ENCODE measurements around the gene SLC37A1. TPM values are rescaled to one million over a fixed set of nuclear protein-coding genes. Genes with fewer than 3 reads are reported as not detected.

Gene SLC37A1
- total RNA-seq, 1 experiment from 2014 or later = 15.0 TPM

DNA sequence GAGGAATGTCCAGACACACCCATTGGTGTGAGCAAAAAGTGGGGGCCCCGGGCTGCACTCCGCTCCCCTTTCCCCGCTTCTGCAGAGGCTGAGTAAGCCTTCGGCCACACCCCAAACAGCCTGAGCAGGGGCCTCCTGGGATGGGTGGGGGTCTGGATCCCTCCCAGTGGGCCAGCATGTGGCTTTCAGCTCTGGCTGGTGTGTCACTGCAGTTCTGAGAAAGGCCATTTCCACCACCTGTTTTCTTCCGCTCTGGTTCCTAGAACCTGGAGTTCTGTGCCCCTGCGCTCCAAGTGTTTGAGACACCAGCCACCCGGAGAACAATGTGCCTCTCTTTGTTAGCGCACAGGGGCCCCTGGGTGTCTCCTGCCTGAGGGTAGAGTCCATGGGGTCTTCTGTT is 30.9 kb downstream of the SLC37A1 start:
- H3K4me1 ChIP-seq (ENCODE audit: control insufficient read depth in 1 of 2, insufficient read depth in 2 of 2, low read length in 2 of 2) = no peaks in the 10 kb centered on the region
- H3K36me3 ChIP-seq (ENCODE audit: control insufficient read depth in 1 of 2, insufficient read depth in 2 of 2, low read length in 2 of 2) = no peaks in the 10 kb centered on the region; a peak in 1 of 4 replicates
- POLR2A ChIA-PET = no interaction called here
- no peaks in the 10 kb centered on the region for H3K9me2 ChIP-seq (ENCODE audit: insufficient read depth)
- CTCF ChIA-PET = no interaction called here
- no peak overlapping the region for H2AFZ ChIP-seq (ENCODE audit: low read depth, low read length, poor library complexity, severe bottlenecking)
- H3K27me3 ChIP-seq (ENCODE audit: insufficient read depth, low read length) = no peaks in the 10 kb centered on the region
- RAD21 ChIA-PET (ENCODE audit: low non-redundant PET in 1 of 2, low total read pairs in 2 of 2, uncharacterized antibody in 2 of 2, unreplicated experiment in 2 of 2) = no interaction called here
- no peaks in the 10 kb centered on the region for H3K9me3 ChIP-seq (ENCODE audit: control insufficient read depth in 1 of 2, insufficient read depth in 1 of 2, low read depth in 1 of 2, low read length in 2 of 2)
- H3K9ac ChIP-seq (ENCODE audit: low read length) = no peak overlapping the region
- H3K4me3 ChIP-seq (replicated peaks in 1 of 2; ENCODE audit: low read depth in 1 of 2, low read length in 2 of 2) = no peak overlapping the region
- no peak for ATAC-seq
- intact Hi-C loops (cut with micrococcal nuclease) = no loop called here
- no peaks in the 10 kb centered on the region for H3K79me2 ChIP-seq (ENCODE audit: insufficient read depth, low read length)
- no peak overlapping the region for H3K4me2 ChIP-seq (ENCODE audit: low read length)
- no peak for DNase-seq (ENCODE audit: low read depth, low spot score)
- H3K27ac ChIP-seq (ENCODE audit: low read depth, low read length) = no peak overlapping the region
- no peak for TF ChIP-seq ELF1 (IDR thresholded peaks at IDR 0.05; ENCODE audit: borderline replicate concordance, low read depth)
- TF ChIP-seq, protein P1, sequence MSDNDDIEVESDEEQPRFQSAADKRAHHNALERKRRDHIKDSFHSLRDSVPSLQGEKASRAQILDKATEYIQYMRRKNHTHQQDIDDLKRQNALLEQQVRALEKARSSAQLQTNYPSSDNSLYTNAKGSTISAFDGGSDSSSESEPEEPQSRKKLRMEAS (IDR thresholded peaks at IDR 0.05) = no peak
- no peak for TF ChIP-seq CEBPB (IDR thresholded peaks at IDR 0.05; ENCODE audit: low read depth)
- TF ChIP-seq YY1 (IDR thresholded peaks at IDR 0.05; ENCODE audit: extremely low read depth, insufficient replicate concordance, low read depth, low read length) = no peak
- no peak for TF ChIP-seq JUND (IDR thresholded peaks at IDR 0.05)
- TF ChIP-seq EZH2 (IDR thresholded peaks at IDR 0.05) = no peak
- no peaks in the 10 kb centered on the region for H4K20me1 ChIP-seq (ENCODE audit: insufficient read depth)
- BruUV-seq (replicated peaks) = no TSS peak

DNA sequence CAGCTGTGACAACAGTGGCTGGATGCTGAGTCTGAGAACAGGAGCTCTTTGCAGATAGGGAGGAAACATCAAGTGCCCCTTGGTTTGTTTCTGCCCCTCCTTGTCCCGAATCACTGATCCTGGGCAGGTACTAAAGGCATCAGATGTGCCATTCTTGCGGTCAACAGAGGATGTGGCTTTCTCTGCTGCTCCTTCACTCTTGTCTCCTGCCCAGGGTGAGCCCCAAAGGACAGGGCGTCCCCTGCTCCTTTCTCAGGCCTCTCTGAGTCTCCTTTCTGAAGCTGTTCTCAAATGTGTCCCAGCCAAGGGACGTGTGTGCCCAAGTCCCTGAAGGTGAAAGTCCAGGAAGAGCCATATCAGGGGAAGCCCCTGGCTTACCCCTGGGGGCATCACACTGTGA is 31.7 kb downstream of the SLC37A1 start:
- Histone ChIP-seq H3K36me3 (ENCODE audit: control insufficient read depth in 1 of 2, insufficient read depth in 2 of 2, low read length in 2 of 2) (no peaks in the 10 kb centered on the region; a peak in 1 of 4 replicates), H3K9ac (ENCODE audit: low read length) (no peak overlapping the region), H2AFZ (ENCODE audit: low read depth, low read length, poor library complexity, severe bottlenecking) (no peak overlapping the region), H3K27ac (ENCODE audit: low read depth, low read length) (no peak overlapping the region), H3K4me3 (replicated peaks in 1 of 2; ENCODE audit: low read depth in 1 of 2, low read length in 2 of 2) (no peak overlapping the region), H3K79me2 (ENCODE audit: insufficient read depth, low read length) (no peaks in the 10 kb centered on the region), H3K9me3 (ENCODE audit: control insufficient read depth in 1 of 2, insufficient read depth in 1 of 2, low read depth in 1 of 2, low read length in 2 of 2) (no peaks in the 10 kb centered on the region), H3K4me1 (ENCODE audit: control insufficient read depth in 1 of 2, insufficient read depth in 2 of 2, low read length in 2 of 2) (no peaks in the 10 kb centered on the region), H4K20me1 (ENCODE audit: insufficient read depth) (no peaks in the 10 kb centered on the region), H3K9me2 (ENCODE audit: insufficient read depth) (no peaks in the 10 kb centered on the region), H3K27me3 (ENCODE audit: insufficient read depth, low read length) (no peaks in the 10 kb centered on the region), H3K4me2 (ENCODE audit: low read length) (no peak overlapping the region)
- intact Hi-C loops (cut with micrococcal nuclease) = no loop called here
- DNase-seq (ENCODE audit: low read depth, low spot score) = no peak
- BruUV-seq (replicated peaks) = no TSS peak
- no peak for ATAC-seq
- ChIA-PET POLR2A (no interaction called here), RAD21 (ENCODE audit: low non-redundant PET in 1 of 2, low total read pairs in 2 of 2, uncharacterized antibody in 2 of 2, unreplicated experiment in 2 of 2) (no interaction called here), CTCF (no interaction called here)
- TF ChIP-seq CEBPB (IDR thresholded peaks at IDR 0.05; ENCODE audit: low read depth) (no peak), JUND (IDR thresholded peaks at IDR 0.05) (no peak), EZH2 (IDR thresholded peaks at IDR 0.05) (no peak), ZFX (IDR thresholded peaks at IDR 0.05) (no peak), SIN3A (IDR thresholded peaks at IDR 0.05; ENCODE audit: low read depth) (no peak), SP1 (IDR thresholded peaks at IDR 0.05; ENCODE audit: low read depth) (no peak), YY1 (IDR thresholded peaks at IDR 0.05; ENCODE audit: extremely low read depth, insufficient replicate concordance, low read depth, low read length) (no peak), POLR2AphosphoS5 (IDR thresholded peaks at IDR 0.05; ENCODE audit: low read depth, low read length) (no peak), FOSL1 (IDR thresholded peaks at IDR 0.05; ENCODE audit: low read depth) (no peak), CBX3 (IDR thresholded peaks at IDR 0.05; ENCODE audit: low read depth) (no peak), POLR2A (IDR thresholded peaks at IDR 0.05; ENCODE audit: borderline replicate concordance, extremely low read depth, insufficient read depth, insufficient read length) (no peak), EGR1 (IDR thresholded peaks at IDR 0.05; ENCODE audit: low read depth) (no peak)
- TF ChIP-seq, protein P2, sequence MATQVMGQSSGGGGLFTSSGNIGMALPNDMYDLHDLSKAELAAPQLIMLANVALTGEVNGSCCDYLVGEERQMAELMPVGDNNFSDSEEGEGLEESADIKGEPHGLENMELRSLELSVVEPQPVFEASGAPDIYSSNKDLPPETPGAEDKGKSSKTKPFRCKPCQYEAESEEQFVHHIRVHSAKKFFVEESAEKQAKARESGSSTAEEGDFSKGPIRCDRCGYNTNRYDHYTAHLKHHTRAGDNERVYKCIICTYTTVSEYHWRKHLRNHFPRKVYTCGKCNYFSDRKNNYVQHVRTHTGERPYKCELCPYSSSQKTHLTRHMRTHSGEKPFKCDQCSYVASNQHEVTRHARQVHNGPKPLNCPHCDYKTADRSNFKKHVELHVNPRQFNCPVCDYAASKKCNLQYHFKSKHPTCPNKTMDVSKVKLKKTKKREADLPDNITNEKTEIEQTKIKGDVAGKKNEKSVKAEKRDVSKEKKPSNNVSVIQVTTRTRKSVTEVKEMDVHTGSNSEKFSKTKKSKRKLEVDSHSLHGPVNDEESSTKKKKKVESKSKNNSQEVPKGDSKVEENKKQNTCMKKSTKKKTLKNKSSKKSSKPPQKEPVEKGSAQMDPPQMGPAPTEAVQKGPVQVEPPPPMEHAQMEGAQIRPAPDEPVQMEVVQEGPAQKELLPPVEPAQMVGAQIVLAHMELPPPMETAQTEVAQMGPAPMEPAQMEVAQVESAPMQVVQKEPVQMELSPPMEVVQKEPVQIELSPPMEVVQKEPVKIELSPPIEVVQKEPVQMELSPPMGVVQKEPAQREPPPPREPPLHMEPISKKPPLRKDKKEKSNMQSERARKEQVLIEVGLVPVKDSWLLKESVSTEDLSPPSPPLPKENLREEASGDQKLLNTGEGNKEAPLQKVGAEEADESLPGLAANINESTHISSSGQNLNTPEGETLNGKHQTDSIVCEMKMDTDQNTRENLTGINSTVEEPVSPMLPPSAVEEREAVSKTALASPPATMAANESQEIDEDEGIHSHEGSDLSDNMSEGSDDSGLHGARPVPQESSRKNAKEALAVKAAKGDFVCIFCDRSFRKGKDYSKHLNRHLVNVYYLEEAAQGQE (IDR thresholded peaks at IDR 0.05; ENCODE audit: low read depth) = no peak
- TF ChIP-seq, protein P3, sequence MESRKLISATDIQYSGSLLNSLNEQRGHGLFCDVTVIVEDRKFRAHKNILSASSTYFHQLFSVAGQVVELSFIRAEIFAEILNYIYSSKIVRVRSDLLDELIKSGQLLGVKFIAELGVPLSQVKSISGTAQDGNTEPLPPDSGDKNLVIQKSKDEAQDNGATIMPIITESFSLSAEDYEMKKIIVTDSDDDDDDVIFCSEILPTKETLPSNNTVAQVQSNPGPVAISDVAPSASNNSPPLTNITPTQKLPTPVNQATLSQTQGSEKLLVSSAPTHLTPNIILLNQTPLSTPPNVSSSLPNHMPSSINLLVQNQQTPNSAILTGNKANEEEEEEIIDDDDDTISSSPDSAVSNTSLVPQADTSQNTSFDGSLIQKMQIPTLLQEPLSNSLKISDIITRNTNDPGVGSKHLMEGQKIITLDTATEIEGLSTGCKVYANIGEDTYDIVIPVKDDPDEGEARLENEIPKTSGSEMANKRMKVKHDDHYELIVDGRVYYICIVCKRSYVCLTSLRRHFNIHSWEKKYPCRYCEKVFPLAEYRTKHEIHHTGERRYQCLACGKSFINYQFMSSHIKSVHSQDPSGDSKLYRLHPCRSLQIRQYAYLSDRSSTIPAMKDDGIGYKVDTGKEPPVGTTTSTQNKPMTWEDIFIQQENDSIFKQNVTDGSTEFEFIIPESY (IDR thresholded peaks at IDR 0.05; ENCODE audit: extremely low read depth, insufficient replicate concordance, low read length) = no peak

All from HCT116 (cell line).